ENCODE results near the gene ADAMTS6.

ADAMTS6 gene

GRCh38 chr5:65197531-65198455, 283.9 kb downstream of the ADAMTS6 start:
- H3K4me3 ChIP-seq (replicated peaks; ENCODE audit: low read depth, low read length): no peak overlapping the region
- TF ChIP-seq, protein P1, sequence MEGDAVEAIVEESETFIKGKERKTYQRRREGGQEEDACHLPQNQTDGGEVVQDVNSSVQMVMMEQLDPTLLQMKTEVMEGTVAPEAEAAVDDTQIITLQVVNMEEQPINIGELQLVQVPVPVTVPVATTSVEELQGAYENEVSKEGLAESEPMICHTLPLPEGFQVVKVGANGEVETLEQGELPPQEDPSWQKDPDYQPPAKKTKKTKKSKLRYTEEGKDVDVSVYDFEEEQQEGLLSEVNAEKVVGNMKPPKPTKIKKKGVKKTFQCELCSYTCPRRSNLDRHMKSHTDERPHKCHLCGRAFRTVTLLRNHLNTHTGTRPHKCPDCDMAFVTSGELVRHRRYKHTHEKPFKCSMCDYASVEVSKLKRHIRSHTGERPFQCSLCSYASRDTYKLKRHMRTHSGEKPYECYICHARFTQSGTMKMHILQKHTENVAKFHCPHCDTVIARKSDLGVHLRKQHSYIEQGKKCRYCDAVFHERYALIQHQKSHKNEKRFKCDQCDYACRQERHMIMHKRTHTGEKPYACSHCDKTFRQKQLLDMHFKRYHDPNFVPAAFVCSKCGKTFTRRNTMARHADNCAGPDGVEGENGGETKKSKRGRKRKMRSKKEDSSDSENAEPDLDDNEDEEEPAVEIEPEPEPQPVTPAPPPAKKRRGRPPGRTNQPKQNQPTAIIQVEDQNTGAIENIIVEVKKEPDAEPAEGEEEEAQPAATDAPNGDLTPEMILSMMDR (IDR thresholded peaks at IDR 0.05; ENCODE audit: low read length, missing control alignments): no peak

DNA sequence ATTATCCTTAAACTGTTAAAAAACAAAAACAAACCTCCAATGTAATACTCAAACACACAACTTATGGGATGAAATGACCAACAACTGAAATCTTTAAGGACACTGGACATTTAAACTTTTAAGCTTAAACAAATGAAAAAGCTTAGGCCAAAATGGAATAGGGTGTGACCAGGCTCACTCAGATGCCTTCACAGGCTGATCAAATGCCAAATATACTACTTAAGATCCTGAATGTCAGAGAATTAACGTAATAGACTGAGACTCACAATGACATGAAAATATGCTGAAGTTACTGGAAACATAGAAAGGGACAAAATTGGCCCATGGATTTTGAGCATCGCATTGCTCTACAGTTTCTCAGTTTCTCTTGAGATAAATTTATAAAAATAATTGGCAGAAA, 286.8 kb downstream of the ADAMTS6 start:
- DNase-seq (ENCODE audit: low read depth): no peak
- TF ChIP-seq, protein P1 (IDR thresholded peaks at IDR 0.05; ENCODE audit: low read length, missing control alignments): no peak
- H3K4me3 ChIP-seq (replicated peaks; ENCODE audit: low read depth, low read length): no peak overlapping the region

More at GRCh38 chr5:65197531-65198455, 283.9 kb downstream of the ADAMTS6 start:
- no peak for DNase-seq (ENCODE audit: low read depth)

DNA sequence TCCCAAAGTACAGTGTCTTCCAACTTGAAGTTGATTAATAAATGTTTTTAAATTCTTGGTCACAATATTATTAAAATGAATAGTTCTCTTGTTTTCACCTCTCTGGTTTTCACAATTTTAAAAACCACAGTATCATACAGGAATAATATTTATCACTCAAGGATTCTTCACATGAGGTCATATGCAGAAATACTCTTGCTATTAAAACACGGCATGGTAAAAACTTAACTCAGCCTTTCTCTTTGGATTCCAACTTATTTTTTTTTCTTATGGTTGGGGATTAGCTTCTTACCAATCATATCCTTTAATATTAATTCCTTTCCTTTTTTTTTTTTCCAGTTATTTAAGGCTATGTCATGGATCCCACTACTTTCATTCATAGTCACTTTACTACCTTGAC, 289.4 kb downstream of the ADAMTS6 start:
- H3K4me3 ChIP-seq (replicated peaks; ENCODE audit: low read depth, low read length): no peak overlapping the region
- TF ChIP-seq, protein P1 (IDR thresholded peaks at IDR 0.05; ENCODE audit: low read length, missing control alignments): no peak
- DNase-seq (ENCODE audit: low read depth): no peak

- peak; percentile 51 for DNase-seq (ENCODE audit: low read depth)
- H3K4me3 ChIP-seq (replicated peaks; ENCODE audit: low read depth, low read length): no peak overlapping the region
- TF ChIP-seq, protein P1 (IDR thresholded peaks at IDR 0.05; ENCODE audit: low read length, missing control alignments): no peak
Measured at GRCh38 chr5:65191554-65192135, 290.1 kb downstream of the ADAMTS6 start.

DNA sequence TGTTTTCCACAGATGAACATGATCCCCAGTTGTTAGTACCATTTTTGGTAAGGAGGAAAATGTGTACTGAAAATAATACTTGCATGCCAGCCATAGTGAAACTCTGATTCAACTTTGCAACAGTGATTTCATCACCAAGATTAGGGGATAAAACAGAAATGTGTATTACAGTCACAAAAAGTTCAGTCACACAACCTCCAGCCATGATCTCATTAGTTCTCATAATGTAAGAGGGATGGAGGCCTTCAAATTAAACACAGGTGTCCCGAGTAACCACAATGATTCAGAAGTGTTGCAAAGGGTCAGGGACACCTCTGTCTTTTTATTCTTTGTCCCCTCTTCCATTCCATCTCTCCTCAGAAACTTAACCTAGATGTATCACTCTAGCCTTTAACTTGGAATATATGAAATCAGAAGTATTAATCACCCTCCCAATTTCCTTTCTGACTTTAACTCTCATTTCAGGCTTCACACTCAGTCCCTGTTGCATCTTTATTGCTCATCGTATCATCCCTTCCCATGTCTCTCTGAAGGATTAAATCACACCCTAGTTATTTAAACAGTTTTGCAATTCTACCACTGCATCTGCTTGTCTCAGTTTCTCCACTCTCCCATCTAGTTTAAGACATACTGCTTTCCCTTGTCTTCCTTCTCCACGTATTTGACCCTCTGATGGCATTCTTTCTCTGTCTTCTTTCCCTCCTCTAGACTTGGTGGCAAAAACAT, 291.2 kb downstream of the ADAMTS6 start:
- peak; percentile 95 for DNase-seq (ENCODE audit: low read depth)
- TF ChIP-seq, protein P1 (IDR thresholded peaks at IDR 0.05; ENCODE audit: low read length, missing control alignments): no peak
- H3K4me3 ChIP-seq (replicated peaks; ENCODE audit: low read depth, low read length): no peak overlapping the region

- H3K4me3 ChIP-seq (replicated peaks; ENCODE audit: low read depth, low read length): no peak overlapping the region
- TF ChIP-seq, protein P1 (IDR thresholded peaks at IDR 0.05; ENCODE audit: low read length, missing control alignments): no peak
- peak; percentile 44 for DNase-seq (ENCODE audit: low read depth)
Measured at GRCh38 chr5:65186646-65187227, 295.0 kb downstream of the ADAMTS6 start.

Measured in fibroblast of pulmonary artery (primary cell).